DND-41 (cell line): ENCODE measurements around the gene WBP11.

ENCODE experiments used
- EZH2 ChIP-seq: IDR thresholded peaks from 3 replicates; pipeline ENCODE4 v1.6.1; 2012; ENCODE audit warnings: borderline replicate concordance, low read depth, mild to moderate bottlenecking, moderate library complexity, low read length, inconsistent platforms; ENCODE audit not compliant: severe bottlenecking
- TF ChIP-seq, protein P1 (sequence below): IDR thresholded peaks from 2 replicates; pipeline ENCODE4 v1.5.1; 2012; ENCODE audit warnings: borderline replicate concordance, low read length, moderate library complexity, mild to moderate bottlenecking; ENCODE audit not compliant: poor library complexity, severe bottlenecking; ENCODE audit errors: extremely low read depth

DNA sequence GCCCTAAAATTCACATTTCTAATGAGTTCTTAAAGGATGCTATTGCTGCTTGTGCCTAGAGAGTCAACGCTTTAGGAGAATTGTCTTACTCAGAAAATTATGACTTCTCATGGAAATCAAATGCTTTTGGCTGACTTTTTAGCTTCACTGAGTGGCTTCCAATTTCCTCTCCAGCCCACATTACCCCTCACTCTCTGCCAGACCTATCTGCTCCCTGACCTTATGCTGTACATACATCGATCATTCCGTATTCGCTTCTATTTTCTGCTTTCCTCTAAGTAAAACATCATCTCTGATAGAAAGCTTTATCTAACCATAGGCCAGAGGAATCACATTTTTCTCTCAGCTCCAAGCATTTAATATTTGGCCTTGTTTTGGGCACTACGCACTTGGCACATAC, 23.2 kb upstream of the WBP11 start:
- TF ChIP-seq, protein P1, sequence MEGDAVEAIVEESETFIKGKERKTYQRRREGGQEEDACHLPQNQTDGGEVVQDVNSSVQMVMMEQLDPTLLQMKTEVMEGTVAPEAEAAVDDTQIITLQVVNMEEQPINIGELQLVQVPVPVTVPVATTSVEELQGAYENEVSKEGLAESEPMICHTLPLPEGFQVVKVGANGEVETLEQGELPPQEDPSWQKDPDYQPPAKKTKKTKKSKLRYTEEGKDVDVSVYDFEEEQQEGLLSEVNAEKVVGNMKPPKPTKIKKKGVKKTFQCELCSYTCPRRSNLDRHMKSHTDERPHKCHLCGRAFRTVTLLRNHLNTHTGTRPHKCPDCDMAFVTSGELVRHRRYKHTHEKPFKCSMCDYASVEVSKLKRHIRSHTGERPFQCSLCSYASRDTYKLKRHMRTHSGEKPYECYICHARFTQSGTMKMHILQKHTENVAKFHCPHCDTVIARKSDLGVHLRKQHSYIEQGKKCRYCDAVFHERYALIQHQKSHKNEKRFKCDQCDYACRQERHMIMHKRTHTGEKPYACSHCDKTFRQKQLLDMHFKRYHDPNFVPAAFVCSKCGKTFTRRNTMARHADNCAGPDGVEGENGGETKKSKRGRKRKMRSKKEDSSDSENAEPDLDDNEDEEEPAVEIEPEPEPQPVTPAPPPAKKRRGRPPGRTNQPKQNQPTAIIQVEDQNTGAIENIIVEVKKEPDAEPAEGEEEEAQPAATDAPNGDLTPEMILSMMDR = no peak
- TF ChIP-seq EZH2 = no peak
